GM21423 (cell line): Measurements from ENCODE around the gene COL5A1.
"Not testable (repeated sequence)": the region's sequence is repeated elsewhere in the genome, so short reads cannot be mapped to it uniquely, and the experiment has no call there.

Experiments used
- ATAC-seq: cut with Tn5 transposase; IDR thresholded peaks from one replicate; pipeline ENCODE4 v1.9.1; 2021; ENCODE audit warnings: mild to moderate bottlenecking, moderate library complexity; ENCODE audit not compliant: unreplicated experiment

COL5A1 gene

GRCh38 chr9:134707031-134707680 is 65.6 kb downstream of the COL5A1 start:
- no peak for ATAC-seq

- ATAC-seq = no peak
Observed at GRCh38 chr9:134707731-134708671, 66.4 kb downstream of the COL5A1 start.

GRCh38 chr9:134708672-134709038 is 67.1 kb downstream of the COL5A1 start:
- no peak for ATAC-seq

DNA sequence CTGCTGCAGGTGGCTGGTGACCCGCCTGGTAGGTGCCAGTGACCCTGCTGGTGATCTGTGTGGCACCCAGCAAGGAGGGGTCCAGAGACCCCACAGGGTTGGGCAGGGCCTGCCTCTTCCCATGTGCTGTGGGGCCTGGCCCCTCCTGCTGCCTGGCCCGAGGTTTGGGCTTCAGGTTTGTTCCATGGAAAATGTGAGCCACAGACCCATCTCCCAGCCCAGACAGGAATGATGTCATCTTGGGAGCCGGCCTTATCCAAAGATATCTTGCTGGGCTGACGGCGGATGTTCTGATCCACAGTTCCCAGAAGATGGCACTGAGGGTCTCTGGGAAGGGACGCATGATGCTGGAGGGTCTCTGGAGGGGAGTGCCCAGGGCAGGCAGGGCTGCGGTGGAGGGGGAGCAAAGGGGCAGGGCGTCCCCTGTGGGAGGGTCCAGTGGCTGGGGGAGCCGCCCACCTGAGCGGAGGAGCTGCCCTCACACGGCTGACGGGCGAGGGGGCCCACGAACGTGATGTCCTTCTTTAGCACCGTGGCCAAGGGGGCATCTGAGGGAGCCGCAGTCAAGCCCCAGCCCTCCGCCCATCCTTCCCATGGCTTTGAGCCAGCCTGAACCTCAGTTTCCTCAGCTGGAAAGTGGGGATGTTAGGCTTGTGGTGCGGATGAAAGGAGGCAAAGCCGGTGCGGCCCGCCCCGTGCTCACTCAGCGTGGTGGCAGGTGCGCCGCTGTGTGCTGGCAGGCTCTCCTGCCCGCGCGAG is 68.1 kb downstream of the COL5A1 start:
- ATAC-seq = no peak

- ATAC-seq = no peak
Observed at GRCh38 chr9:134710271-134710540, 68.6 kb downstream of the COL5A1 start.

GRCh38 chr9:134710901-134711300 is 69.3 kb downstream of the COL5A1 start:
- no peak for ATAC-seq

GRCh38 chr9:134712243-134712642 is 70.6 kb downstream of the COL5A1 start:
- no peak for ATAC-seq

DNA sequence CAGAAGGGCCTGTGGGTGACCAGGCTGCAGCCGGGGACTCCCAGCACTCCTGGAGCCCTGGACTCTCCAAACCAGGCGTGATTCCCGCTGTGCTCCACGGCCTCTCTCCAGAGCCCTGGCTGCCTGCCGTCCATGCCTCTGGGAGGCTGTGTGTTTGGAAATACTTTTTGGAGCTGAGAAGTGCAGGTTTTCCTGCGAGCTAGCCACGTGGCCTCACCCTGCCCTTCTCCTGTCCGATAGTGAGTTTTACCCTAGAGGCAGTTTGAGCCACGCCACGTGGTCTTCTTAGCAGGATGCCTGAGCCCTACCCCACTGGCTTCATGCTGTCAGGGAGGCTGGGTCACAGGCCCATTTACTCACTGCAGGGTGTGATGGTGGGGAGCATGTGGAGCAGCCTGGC is 71.3 kb downstream of the COL5A1 start:
- ATAC-seq = no peak

GRCh38 chr9:134715536-134715935 is 73.9 kb downstream of the COL5A1 start:
- ATAC-seq = not testable (repeated sequence)

DNA sequence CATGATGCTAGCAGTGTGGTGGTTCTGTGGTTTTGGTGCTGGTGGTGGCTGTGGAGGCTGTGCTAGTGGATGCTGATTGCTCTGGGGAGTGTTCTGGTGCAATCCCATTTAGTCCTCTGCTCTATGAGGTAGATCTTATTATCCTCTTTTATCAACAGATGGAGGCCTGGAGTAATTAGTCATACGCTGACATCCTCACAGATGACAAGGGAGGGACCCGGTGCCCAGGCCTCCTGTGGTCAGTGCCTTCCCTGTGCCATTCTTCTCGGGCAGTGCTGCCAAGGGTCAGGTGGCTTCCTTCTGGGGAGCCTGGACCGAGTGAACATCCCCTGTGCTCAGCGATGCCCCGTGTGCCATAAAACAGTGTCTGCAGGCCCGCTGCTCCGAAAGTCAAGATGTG is 74.5 kb downstream of the COL5A1 start:
- no peak for ATAC-seq

GRCh38 chr9:134717056-134717455 is 75.5 kb downstream of the COL5A1 start:
- no peak for ATAC-seq

DNA sequence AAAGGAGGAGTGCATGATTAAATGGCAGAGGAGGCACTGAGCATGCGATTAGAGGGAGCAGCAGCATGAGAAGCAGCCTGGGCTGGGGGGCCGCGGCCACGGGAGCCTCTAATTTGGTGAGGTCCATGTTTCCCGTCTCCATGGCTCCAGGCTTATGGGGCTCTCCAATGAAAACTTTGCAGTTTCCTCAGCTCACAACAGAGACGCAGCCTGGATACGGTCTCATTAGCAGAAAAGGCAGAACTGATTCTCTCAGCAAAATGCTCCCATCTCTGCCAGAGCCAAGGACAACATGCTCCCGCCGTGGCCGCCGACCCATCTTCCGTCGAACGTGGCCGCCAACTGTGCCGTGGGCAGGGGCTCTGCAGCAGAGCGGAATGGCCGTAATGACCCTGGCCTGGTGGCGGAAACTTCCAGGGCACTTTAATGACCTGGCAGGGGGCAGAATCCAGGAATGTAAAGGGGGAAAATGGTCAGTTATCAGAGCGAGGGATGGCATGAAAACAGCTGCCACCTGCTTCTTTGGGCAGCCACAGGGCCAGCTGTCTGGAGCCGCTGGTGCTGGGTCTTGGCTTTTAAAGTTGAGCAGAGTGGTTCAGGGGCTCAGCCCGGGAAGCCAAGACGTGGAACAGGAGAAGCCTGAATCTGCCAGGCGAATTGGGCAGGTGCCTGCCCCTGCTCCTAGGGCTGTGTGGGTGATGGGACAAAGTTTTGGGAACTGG is 76.5 kb downstream of the COL5A1 start:
- no peak for ATAC-seq

- ATAC-seq = no peak
Observed at GRCh38 chr9:134719331-134719730, 77.7 kb downstream of the COL5A1 start.

- ATAC-seq = no peak
Observed at GRCh38 chr9:134720136-134720753, 78.6 kb downstream of the COL5A1 start.

DNA sequence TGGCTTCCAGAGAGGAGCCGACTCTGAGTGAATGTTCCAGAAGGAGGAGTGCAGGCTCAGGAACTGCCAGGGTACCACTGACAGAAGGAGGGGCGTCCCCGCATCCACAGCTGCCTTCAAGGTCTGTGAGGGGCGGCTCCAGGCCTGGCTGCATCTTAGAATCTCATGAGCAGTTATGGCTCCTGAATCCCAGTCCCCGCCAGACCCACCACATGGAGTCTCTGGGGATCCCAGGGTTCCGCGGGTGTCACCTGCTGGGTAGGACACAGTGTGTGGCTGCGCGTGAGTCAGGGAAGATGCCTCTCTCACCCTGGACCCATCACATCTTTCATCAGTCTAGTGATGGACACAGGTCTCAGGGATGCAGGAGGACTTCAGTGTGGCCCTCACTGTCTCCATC is 79.2 kb downstream of the COL5A1 start:
- no peak for ATAC-seq

GRCh38 chr9:134721344-134721743 is 79.7 kb downstream of the COL5A1 start:
- ATAC-seq = no peak

DNA sequence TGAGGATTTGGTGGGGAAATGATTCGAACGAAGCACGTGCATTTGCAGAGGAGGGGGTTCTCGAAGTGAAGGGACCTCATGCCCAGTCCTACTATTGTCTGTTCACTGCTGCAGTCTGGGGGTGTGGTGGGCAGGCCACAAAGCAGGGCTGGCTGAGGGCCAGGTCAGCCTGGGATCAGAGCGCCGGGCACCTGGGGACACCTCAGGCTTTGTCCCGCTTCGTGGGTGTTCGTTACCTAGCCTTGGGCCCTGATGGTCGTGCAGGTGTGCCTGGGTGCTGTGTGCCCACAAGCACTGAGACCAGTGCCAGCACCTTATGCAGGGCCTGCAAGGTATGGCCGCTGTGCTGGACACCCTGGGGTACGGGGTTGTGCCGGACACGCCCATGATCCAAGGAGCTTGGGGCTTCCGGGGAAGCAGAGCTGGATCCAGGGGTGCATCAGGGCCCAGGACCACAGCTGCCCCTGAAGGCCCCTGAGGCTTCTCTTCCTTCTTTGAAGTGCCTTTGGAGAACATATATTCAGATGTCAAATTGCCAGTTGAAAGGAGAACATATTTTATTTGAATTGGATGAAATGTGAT is 80.6 kb downstream of the COL5A1 start:
- no peak for ATAC-seq

- no peak for ATAC-seq
Observed at GRCh38 chr9:134723037-134723436, 81.4 kb downstream of the COL5A1 start.

GRCh38 chr9:134723491-134724190 is 82.0 kb downstream of the COL5A1 start:
- no peak for ATAC-seq
